HCT116 (cell line): Measurements from ENCODE around the gene CACNA1C. TPM values are rescaled to one million over a fixed set of nuclear protein-coding genes. Genes with fewer than 3 reads are reported as not detected.

ENCODE experiments used
- ATAC-seq: fragments of 200-7000 bp; cut with Tn5 transposase; 2 replicates; pipeline ENCODE4 v1.9.1; 2020; ENCODE audit warnings: mild to moderate bottlenecking, moderate library complexity
- BruUV-seq: library from RNA; stranded (reverse); fragments of 400-500 nt; replicated peaks from 2 replicates; lab custom pipeline; 2021; lab: Mats Ljungman, UMichigan
- CTCF ChIA-PET: fragments of 300-600 bp; sonication (Branson Sonifier 250); formaldehyde crosslinking; loops from one replicate; lab custom pipeline; 2021; ENCODE audit warnings: antibody characterized with exemption; lab: Charles Lee
- POLR2A ChIA-PET: fragments of 300-600, 350-600 bp; sonication (Branson Sonifier 250); formaldehyde crosslinking; loops from one replicate; lab custom pipeline; 2021; ENCODE audit warnings: antibody characterized with exemption; lab: Charles Lee
- RAD21 ChIA-PET, 2 experiments: fragments of 300-600 bp; sonication (Branson Sonifier 250); formaldehyde crosslinking; loops; one replicate each; lab custom pipeline; 2023; ENCODE audit warnings: low total read pairs in 2 of 2; ENCODE audit not compliant: uncharacterized antibody in 2 of 2, unreplicated experiment in 2 of 2, low non-redundant PET in 1 of 2; lab: Charles Lee
- DNase-seq: peaks from one replicate; pipeline ENCODE4 v3.0.0-alpha.2; 2010; ENCODE audit warnings: low read depth, low spot score
- H2AFZ ChIP-seq: fragments of 200-600 bp; shearing (Covaris generic), sonication (generic); 2 replicates; pipeline ENCODE4 v1.6.1; 2017; ENCODE audit warnings: low read depth, mixed run types, mixed read lengths, antibody characterized with exemption, low read length; ENCODE audit not compliant: poor library complexity, severe bottlenecking
- H3K27ac ChIP-seq: 2 replicates; pipeline ENCODE4 v1.5.1; 2012; ENCODE audit warnings: low read depth, low read length
- H3K27me3 ChIP-seq: fragments of 200-600 bp; sonication (generic); 2 replicates; pipeline ENCODE4 v1.6.1; 2016; ENCODE audit warnings: mixed run types, low read length, mixed read lengths; ENCODE audit not compliant: insufficient read depth
- H3K36me3 ChIP-seq, 2 experiments: fragments of 200-500 bp in 1 of 2; fragments of 200-600 bp in 1 of 2; sonication (Bioruptor generic) in 1 of 2; sonication (generic) in 1 of 2; 2 replicates each; pipeline versions ENCODE4 v1.5.1 to v1.6.1; 2014 to 2016; ENCODE audit warnings: low read length in 2 of 2, inconsistent platforms in 1 of 2, mixed read lengths in 1 of 2, mixed run types in 1 of 2; ENCODE audit not compliant: insufficient read depth in 2 of 2, control insufficient read depth in 1 of 2
- H3K4me1 ChIP-seq, 2 experiments: fragments of 200-600 bp in 1 of 2; sonication (generic) in 1 of 2; 2 replicates each; pipeline versions ENCODE4 v1.5.1 to v1.6.1; 2012 to 2017; ENCODE audit warnings: low read length in 2 of 2, inconsistent platforms in 1 of 2, mild to moderate bottlenecking in 1 of 2, mixed read lengths in 1 of 2, mixed run types in 1 of 2, moderate library complexity in 1 of 2; ENCODE audit not compliant: insufficient read depth in 2 of 2, control insufficient read depth in 1 of 2
- H3K4me2 ChIP-seq: fragments of 200-600 bp; sonication (generic); 2 replicates; pipeline ENCODE4 v1.6.1; 2017; ENCODE audit warnings: mixed run types, low read length, mixed read lengths
- H3K4me3 ChIP-seq, 2 experiments: fragments of 200-600 bp in 1 of 2; sonication (generic) in 1 of 2; replicated peaks in 1 of 2; 2 replicates each; pipeline ENCODE4 v1.5.1; 2011 to 2016; ENCODE audit warnings: low read length in 2 of 2, control low read depth in 1 of 2, low read depth in 1 of 2, mild to moderate bottlenecking in 1 of 2, mixed read lengths in 1 of 2, mixed run types in 1 of 2
- H3K79me2 ChIP-seq: fragments of 200-600 bp; sonication (generic); 2 replicates; pipeline ENCODE4 v1.6.1; 2017; ENCODE audit warnings: mild to moderate bottlenecking, mixed run types, low read length, moderate library complexity, mixed read lengths; ENCODE audit not compliant: insufficient read depth
- H3K9ac ChIP-seq: fragments of 200-600 bp; sonication (generic); 2 replicates; pipeline ENCODE4 v1.6.1; 2016; ENCODE audit warnings: low read length, mixed read lengths
- H3K9me2 ChIP-seq: fragments of 200-600 bp; sonication (generic), shearing (Covaris generic); 2 replicates; pipeline ENCODE4 v1.6.1; 2017; ENCODE audit warnings: mixed run types, mild to moderate bottlenecking, moderate library complexity; ENCODE audit not compliant: insufficient read depth
- H3K9me3 ChIP-seq, 2 experiments: fragments of 200-500 bp in 1 of 2; fragments of 200-600 bp in 1 of 2; sonication (Bioruptor generic) in 1 of 2; sonication (generic) in 1 of 2; 2 replicates each; pipeline ENCODE4 v1.6.1; 2014 to 2017; ENCODE audit warnings: low read length in 2 of 2, mixed read lengths in 2 of 2, inconsistent platforms in 1 of 2, low read depth in 1 of 2, mild to moderate bottlenecking in 1 of 2, mixed run types in 1 of 2, moderate library complexity in 1 of 2; ENCODE audit not compliant: control insufficient read depth in 1 of 2, insufficient read depth in 1 of 2
- H4K20me1 ChIP-seq: fragments of 200-600 bp; sonication (generic), shearing (Covaris generic); 2 replicates; pipeline ENCODE4 v1.6.1; 2017; ENCODE audit warnings: mixed run types, mild to moderate bottlenecking, moderate library complexity; ENCODE audit not compliant: insufficient read depth
- EGR1 ChIP-seq: IDR thresholded peaks from 2 replicates; pipeline ENCODE4 v1.6.1; 2012; ENCODE audit warnings: low read depth
- ELF1 ChIP-seq: IDR thresholded peaks from 2 replicates; pipeline ENCODE4 v1.6.1; 2012; ENCODE audit warnings: low read depth, borderline replicate concordance
- EZH2 ChIP-seq: fragments of 200-600 bp; sonication (generic); IDR thresholded peaks from 2 replicates; pipeline ENCODE4 v1.6.1; 2017; ENCODE audit warnings: antibody characterized with exemption, mixed run types
- POLR2AphosphoS5 ChIP-seq: IDR thresholded peaks from 2 replicates; pipeline ENCODE4 v1.6.1; 2011; ENCODE audit warnings: mild to moderate bottlenecking, low read depth, low read length, moderate library complexity
- SP1 ChIP-seq: IDR thresholded peaks from 2 replicates; pipeline ENCODE4 v1.6.1; 2012; ENCODE audit warnings: low read depth
- SRF ChIP-seq: IDR thresholded peaks from 2 replicates; pipeline ENCODE4 v1.6.1; 2012; ENCODE audit warnings: low read depth
- intact Hi-C: fragments of 100-400 bp; cut with micrococcal nuclease; formaldehyde crosslinking; loops from 2 replicates; pipeline ENCODE4 v1.10.0; 2022
- total RNA-seq: library from RNA; stranded (reverse); gene quantifications from one replicate; pipeline ENCODE4 v1.2.1, GENCODE V29; 2021; ENCODE audit not compliant: unreplicated experiment
- TF ChIP-seq, protein P1 (sequence below): IDR thresholded peaks from 2 replicates; pipeline ENCODE4 v1.6.1; 2011; ENCODE audit warnings: mild to moderate bottlenecking, low read length, moderate library complexity; ENCODE audit not compliant: insufficient replicate concordance; ENCODE audit errors: extremely low read depth
- TF ChIP-seq, protein P2 (sequence below): IDR thresholded peaks from 2 replicates; pipeline ENCODE4 v1.6.1; 2012

Gene CACNA1C
- total RNA-seq, 1 experiment from 2014 or later: 0.05 TPM

DNA sequence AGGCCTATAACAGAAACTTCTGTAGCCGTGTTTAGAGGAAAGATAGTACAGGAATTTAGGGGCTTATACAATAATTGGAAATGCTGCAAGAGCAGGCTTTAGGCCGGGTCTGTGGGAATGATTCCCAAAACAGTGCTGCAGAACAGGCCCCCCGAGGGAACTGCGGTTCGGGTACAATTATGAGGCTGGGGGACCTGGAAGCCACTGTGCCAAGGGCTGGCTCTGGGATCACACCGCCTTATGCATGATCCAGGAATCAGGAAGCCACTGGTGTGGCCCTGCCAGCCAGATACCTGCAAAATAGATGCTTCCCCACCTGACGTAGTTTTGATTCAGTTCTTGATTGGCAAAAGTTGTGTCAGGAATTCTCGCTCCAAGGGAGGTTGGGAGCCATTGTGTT lies 55.4 kb downstream of the CACNA1C start:
- POLR2A ChIA-PET: no interaction called here
- Histone ChIP-seq H3K9me2 (no peaks in the 10 kb centered on the region), H3K9ac (no peak overlapping the region), H2AFZ (no peak overlapping the region), H3K4me1 (no peaks in the 10 kb centered on the region), H3K36me3 (no peaks in the 10 kb centered on the region), H3K4me3 (no peak overlapping the region), H3K27me3 (no peaks in the 10 kb centered on the region), H3K27ac (no peak overlapping the region), H3K4me2 (no peak overlapping the region), H3K9me3 (no peaks in the 10 kb centered on the region), H4K20me1 (no peaks in the 10 kb centered on the region), H3K79me2 (no peaks in the 10 kb centered on the region)
- RAD21 ChIA-PET: no interaction called here
- CTCF ChIA-PET: no interaction called here
- DNase-seq: no peak
- no peak for ATAC-seq
- intact Hi-C loops: no loop called here
- BruUV-seq: no TSS peak
- TF ChIP-seq, protein P1, sequence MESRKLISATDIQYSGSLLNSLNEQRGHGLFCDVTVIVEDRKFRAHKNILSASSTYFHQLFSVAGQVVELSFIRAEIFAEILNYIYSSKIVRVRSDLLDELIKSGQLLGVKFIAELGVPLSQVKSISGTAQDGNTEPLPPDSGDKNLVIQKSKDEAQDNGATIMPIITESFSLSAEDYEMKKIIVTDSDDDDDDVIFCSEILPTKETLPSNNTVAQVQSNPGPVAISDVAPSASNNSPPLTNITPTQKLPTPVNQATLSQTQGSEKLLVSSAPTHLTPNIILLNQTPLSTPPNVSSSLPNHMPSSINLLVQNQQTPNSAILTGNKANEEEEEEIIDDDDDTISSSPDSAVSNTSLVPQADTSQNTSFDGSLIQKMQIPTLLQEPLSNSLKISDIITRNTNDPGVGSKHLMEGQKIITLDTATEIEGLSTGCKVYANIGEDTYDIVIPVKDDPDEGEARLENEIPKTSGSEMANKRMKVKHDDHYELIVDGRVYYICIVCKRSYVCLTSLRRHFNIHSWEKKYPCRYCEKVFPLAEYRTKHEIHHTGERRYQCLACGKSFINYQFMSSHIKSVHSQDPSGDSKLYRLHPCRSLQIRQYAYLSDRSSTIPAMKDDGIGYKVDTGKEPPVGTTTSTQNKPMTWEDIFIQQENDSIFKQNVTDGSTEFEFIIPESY: no peak
- TF ChIP-seq ELF1: no peak
- no peak for TF ChIP-seq EZH2
- no peak for TF ChIP-seq SRF
- no peak for TF ChIP-seq EGR1
- TF ChIP-seq, protein P2, sequence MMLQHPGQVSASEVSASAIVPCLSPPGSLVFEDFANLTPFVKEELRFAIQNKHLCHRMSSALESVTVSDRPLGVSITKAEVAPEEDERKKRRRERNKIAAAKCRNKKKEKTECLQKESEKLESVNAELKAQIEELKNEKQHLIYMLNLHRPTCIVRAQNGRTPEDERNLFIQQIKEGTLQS: no peak
- no peak for TF ChIP-seq POLR2AphosphoS5
- no peak for TF ChIP-seq SP1
